Islet of Langerhans (tissue), 1 donor: ENCODE results near the gene HDAC4.

ENCODE experiments used
- FAIRE-seq: peaks from one replicate; lab custom pipeline; 2011; peaks lifted over from hg19 to GRCh38; lab: Jason Lieb, UNC

Gene HDAC4

GRCh38 chr2:239004274-239005015 is 396.4 kb downstream of the HDAC4 start:
- no peak for FAIRE-seq

GRCh38 chr2:239003624-239004273 is 397.1 kb downstream of the HDAC4 start:
- FAIRE-seq, result no peak

GRCh38 chr2:239002954-239003623 is 397.7 kb downstream of the HDAC4 start:
- FAIRE-seq, result no peak

DNA sequence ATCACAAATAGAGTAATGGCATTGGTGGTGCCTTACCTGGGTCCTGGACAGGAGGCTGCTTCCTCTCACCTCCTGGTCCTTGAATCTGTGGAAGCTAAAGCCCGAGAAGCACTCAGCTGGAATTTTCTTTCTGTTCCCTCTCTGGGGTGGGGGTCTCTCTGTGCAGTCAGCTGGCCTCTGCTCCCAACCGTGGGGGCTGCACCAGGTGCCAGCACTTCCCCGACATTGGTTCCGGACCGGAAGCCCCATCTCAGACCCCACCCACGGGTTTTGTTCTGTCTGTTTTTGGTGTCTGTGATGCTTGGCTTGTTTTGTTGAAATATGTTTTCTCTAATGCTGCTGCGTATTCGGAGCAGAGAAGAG is 398.2 kb downstream of the HDAC4 start:
- no peak for FAIRE-seq

DNA sequence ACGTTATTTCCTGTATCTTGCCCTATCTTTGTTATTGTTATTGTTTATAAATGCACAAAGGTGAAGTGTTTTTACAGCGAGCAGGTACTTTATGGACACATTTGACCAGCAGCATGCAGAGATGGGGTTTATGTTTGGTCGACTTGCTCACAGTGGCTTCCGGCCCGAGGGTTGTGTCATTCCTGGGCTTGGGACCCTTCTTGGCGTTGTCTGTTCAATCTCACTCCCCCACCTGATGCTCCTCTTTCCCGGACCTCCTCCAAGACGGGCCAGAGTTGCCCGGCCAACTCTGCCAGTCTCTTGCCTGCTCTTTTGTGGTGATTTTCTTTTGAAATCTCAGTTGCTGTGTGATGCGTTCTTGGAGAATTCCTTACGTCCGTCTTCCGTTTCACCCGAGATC is 399.0 kb downstream of the HDAC4 start:
- no peak for FAIRE-seq

GRCh38 chr2:239000500-239001073 is 400.2 kb downstream of the HDAC4 start:
- FAIRE-seq, result no peak

DNA sequence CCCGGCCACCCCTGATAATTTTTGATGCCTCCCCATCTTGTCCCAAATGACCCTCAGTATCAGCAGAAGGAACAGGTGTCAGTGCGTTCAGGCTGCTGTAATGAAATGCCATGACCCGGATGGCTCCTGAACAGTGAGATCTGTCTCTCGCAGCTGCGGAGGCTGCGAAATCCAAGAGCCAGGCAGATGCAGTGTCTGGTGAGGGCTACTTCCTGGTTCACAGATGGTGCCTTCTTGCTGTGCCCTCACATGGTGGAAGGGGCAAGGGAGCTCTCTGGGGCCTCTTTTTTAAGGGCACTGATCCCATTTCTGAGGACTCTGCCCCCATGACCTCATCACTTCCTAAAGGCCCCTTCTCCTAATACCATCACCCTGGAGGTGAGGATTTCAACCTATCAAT is 400.7 kb downstream of the HDAC4 start:
- no peak for FAIRE-seq

DNA sequence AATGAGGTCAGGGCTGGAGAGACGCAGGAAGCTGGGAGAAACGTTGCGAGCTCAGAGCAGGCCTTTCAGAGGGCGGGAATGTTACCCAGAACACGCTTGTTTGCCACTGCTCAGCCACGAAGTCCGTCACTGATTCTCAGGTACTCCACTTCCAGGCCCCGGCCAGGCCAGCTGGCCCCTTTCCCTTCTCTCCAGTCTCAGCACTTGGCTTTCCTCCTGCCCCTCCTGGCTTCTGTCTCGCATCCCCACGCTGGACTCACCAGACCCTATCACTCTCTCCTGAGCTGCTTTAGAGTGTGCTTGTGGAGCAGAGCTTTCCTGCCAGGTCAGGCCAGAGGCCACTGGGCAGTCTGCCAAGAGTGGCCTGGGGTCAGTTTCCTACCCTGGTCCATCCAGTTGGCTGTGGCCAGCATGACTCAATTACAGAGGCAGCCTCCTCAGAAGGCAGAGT is 401.5 kb downstream of the HDAC4 start:
- FAIRE-seq, result no peak

DNA sequence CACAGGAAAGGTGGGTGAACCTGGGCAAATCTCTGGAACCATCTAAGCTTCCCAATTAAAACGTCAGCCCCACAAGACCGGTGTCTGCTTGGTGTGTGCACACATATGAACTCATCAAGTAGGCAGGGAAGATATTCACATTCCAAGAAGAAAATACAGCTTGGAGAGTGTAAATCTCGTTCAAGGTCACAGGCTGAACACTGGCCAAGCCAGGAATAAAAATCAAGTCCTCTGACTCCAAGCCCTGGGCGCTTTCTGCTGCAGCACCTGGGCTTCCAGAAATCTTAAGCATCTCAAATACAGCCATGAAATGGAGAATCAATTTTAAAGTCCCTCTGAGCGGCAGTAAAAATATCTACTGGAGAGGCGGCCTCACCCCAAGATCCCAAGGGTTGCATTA is 402.0 kb downstream of the HDAC4 start:
- FAIRE-seq, result no peak
